Forelimb muscle (tissue), 1 donor: ENCODE data around the gene ZNF426. TPM values are rescaled to one million over a fixed set of nuclear protein-coding genes. Genes with fewer than 3 reads are reported as not detected.

Experiments used
- DNase-seq: peaks from one replicate; pipeline ENCODE4 v3.0.0-alpha.2; 2013; ENCODE audit warnings: low read depth
- polyA plus RNA-seq: library from polyadenylated mRNA; unstranded; fragments of 120-200 nt; gene quantifications from one replicate; pipeline ENCODE4 v1.2.1, GENCODE V29; 2013; ENCODE audit not compliant: insufficient read length

The ZNF426 gene
- polyA plus RNA-seq, 1 donor = 10.9 TPM

DNA sequence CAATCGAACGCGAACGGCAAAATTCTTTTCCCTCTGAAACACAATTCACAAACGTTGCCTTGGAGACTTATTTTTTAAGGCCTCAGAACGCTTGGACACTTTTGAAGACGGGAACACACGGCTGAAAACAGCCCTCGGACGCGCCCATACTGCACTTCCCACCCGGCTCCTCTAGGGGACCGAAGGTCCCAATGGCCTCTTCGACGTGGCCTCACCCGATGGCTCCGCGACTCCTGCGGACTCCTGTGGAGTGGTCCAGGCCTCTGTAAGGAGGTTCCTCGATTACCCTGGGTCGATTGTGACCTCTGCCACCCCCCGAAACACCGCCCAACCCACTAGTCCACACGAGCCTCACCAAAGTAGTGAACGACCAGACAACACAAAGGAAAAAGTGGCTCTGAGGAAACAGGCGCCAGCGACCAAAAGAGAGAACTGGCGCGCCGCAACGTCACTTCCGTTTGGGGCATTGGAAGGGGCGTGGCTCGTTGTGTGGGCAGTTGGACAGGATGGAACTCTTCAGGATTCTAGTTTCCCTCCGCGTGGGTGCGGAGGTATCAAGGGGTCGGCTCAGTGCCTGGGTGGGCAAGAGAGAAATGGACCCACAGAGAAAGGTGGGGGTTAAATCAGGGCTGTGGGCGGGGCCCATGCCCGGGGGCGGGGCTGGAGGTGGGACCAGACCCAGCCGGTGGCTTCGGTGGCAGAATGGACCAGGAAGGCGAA lies 40.1 kb downstream of the ZNF426 start, which contains the start of gene ZNF560:
ZNF560 (minus strand) TSS at position 434 of the 720 bp plus-strand sequence. CDS start 23,303 bp downstream, outside the sequence.
- DNase-seq = no peak

- no peak for DNase-seq
Measured at GRCh38 chr19:9494096-9494495, 44.3 kb downstream of the ZNF426 start.

GRCh38 chr19:9487016-9487415 lies 51.4 kb downstream of the ZNF426 start:
- no peak for DNase-seq

- DNase-seq = no peak
Measured at GRCh38 chr19:9485140-9485539, 53.3 kb downstream of the ZNF426 start.

DNA sequence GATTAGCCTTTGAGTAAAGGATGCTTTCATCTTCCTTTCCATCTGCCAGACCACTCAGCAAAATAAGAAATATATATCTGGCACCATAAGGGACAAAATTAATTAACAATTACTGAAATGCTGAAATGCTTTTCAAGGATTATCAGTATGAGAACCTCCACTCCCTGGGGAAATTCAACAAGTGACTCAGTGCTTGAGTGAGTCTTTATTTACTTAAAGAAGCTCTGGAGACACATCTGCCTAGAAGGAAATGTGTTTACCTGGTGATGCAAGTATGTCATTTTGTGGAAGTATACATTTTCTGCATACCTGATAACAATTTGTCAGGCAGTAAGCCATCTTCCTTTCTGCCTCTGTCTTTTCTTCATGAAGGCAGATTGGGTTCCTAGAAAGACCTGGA lies 63.5 kb downstream of the ZNF426 start:
- DNase-seq = no peak

Other genes with a start within 250 kb of the ZNF426 start
- 2.8 TPM for gene ZNF699, start 228.8 kb downstream of the ZNF426 start, polyA plus RNA-seq
- 25.6 TPM for gene ZNF559, start 214.5 kb downstream of the ZNF426 start, polyA plus RNA-seq
- 5.5 TPM for gene ZNF177, start 175.6 kb downstream of the ZNF426 start, polyA plus RNA-seq
- gene ZNF266, start 103.1 kb downstream of the ZNF426 start, polyA plus RNA-seq = 21.7 TPM
- gene ZNF560, start 40.0 kb downstream of the ZNF426 start, polyA plus RNA-seq = 0.09 TPM
- 9.9 TPM for gene ZNF121, start 45.9 kb upstream of the ZNF426 start, polyA plus RNA-seq
- gene ZNF561, start 82.6 kb upstream of the ZNF426 start, polyA plus RNA-seq = 30.2 TPM
- gene ZNF562, start 136.5 kb upstream of the ZNF426 start, polyA plus RNA-seq = 16.2 TPM
- gene ZNF846, start 230.1 kb upstream of the ZNF426 start, polyA plus RNA-seq = 11.8 TPM